GM19025 (cell line): ENCODE measurements around the gene RALB.

ENCODE experiments used
- ATAC-seq: cut with Tn5 transposase; IDR thresholded peaks from one replicate; pipeline ENCODE4 v1.9.1; 2021; ENCODE audit warnings: mild to moderate bottlenecking, low read depth, moderate library complexity; ENCODE audit not compliant: unreplicated experiment

RALB gene

GRCh38 chr2:120330946-120331822 lies 78.5 kb downstream of the RALB start:
- no peak for ATAC-seq

DNA sequence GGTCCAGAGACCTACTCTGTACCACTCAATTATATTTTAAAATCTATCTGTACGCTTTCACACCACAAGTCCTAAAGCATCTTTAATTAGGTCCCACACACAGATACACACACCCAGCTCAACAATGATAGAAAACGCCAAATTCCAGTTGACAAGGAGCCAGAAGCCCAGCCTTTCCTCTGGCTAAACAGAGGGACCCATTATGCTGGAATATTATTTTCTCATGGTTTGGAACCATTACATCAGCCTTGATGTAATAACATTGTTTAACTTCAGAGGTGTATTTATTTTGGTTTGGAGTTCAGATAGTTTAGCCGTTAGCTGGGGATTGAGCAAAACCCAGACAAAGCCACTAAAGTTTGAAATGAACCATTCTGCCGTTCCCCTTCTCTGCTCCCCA lies 79.3 kb downstream of the RALB start:
- no peak for ATAC-seq

DNA sequence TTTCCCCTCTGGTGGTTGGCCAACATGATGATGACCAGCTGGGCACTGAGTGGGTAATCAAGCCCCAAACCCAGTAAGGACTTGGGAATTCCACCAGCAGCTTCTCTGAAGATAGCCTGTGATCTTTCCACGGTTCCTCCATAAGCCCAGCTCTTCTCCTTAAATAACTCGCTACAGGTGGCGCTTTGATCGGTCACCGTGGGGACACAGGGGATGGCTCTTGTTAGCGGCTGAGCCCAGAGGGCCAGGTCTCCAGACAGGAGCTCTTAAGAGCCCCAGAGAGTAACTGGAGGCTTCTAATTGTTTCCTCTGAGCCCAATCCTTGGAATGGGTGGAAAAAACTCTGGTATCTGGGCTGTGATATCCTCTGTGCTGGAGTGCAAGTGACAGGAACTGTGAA lies 79.7 kb downstream of the RALB start:
- no peak for ATAC-seq

DNA sequence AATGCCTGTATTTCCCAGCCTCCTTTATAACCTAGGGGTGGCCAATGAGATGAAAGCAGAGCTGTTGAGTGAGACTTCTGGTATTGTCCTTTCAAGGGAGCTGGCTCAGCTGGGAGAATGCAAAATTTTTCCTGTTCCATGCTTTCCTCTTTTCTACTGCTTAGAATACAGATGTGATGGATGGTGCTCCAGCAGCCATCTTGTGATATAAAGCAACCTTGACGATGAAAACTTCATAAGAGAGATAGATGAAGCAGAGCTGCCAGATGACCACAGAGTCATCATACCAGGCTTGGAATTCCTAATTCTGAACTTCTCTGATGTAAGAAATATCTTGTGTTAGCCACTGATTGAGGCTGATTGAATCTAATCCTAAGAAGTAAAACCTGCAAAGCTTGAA lies 81.4 kb downstream of the RALB start:
- ATAC-seq: no peak

- ATAC-seq: no peak
These were observed 84.1 kb downstream of the RALB start for GRCh38 chr2:120336749-120337148.

- no peak for ATAC-seq
These were observed 85.4 kb downstream of the RALB start for GRCh38 chr2:120338015-120338414.

DNA sequence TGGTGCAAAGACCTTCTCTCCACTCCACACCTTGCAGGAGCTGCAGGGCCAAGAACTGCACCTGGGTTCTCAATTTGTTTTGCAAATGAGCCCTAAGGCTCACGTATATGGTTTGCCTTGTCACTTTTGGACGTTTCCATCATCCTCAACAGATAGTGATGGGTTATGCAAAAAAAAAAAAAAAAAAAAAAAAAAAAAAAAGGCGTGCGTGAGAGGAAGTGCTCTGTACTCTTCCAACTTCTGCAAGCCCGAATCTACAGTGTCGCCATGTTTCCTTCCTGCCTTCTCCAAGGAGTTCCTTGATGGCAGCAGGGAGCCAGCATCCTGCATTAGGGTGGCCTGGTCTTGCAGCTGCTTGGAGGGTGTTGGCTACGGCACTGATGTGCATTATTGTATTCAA lies 89.3 kb downstream of the RALB start:
- no peak for ATAC-seq

DNA sequence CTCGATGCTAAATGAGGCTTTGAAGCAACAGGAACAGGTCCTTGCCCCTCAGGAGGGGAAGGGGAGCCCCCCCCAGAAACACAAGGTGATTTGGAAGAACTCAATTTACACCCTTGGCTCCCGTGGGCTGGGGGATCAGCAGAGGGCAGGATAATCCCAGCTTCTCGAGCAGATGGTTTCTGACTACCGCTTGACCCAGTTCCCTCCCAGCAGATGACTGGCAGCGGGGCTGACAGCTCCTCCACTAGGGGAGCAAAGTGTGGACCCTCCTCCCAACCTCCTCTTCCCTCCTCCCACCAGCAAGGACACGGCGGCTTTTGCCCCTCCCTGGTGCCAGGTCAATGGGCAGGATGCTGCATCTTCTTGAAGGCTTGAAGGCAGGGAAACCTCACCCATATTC lies 89.8 kb downstream of the RALB start:
- no peak for ATAC-seq

DNA sequence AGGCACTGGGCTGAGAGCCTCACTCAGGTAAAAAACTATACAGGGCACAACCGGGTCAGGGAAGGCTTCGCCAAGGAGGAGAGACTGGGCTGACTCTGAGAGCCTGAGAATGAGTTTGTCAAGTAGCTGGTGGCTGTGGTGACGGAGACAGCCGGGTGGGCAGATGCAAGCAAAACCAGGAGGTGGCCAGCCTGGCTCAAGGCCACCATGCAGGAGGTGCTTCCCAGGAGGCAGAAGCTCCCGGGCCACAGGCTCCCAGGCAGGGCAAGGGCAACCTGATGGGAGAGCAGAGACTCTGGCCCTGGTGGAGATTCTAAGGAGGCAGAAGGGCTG lies 90.4 kb downstream of the RALB start:
- ATAC-seq: no peak

DNA sequence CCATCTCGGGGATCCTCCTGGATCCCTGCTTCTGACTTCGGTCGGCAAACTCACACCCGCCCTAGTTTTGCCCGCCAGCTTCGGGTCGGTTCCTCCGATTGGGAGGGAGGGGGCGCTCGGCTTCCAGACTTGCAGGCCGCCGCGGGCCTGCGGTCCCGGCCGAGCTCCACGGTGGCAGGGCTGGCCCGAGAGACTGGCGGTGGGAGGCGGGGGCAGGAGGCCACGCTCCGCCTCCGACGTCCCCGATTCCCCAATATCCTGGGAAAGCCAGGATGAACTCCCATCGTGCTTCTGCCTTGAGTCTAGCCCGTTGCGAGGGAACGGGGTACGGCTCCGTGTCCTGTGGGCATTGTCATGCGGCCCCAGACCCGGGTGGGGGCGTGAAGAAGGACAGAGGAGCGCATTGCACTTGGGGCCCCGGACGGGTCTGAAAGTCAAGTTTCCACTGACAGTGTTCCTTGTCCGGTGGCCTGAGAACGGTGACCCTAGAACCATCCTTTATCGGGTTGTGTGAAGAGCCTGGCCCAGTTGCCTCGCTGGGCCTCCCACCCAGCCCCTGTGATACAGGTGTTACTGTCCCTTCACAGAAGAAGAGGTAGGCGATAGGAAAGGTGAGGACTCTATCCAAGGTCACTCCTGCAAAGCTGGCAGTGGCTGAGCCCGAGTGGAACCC lies 90.9 kb downstream of the RALB start:
- ATAC-seq: no peak
